Thyroid gland (tissue), 4 donors: ENCODE measurements around the gene RAE1. TPM values are rescaled to one million over a fixed set of nuclear protein-coding genes. Genes with fewer than 3 reads are reported as not detected.
"Not testable (repeated sequence)": the region's sequence is repeated elsewhere in the genome, so short reads cannot be mapped to it uniquely, and the experiment has no call there.

Source experiments
- DNase-seq, 2 donors: peaks; one replicate each; pipeline ENCODE4 v3.0.0-alpha.2; 2019
- H3K27ac ChIP-seq, 3 donors: fragments of 200-600 bp; sonication (generic); 1 replicate in 2 of 3; 2 replicates in 1 of 3; pipeline ENCODE4 v1.5.1; 2016 to 2019; ENCODE audit warnings: mild to moderate bottlenecking in 1 of 3, moderate library complexity in 1 of 3
- H3K27me3 ChIP-seq: fragments of 200-600 bp; sonication (generic); one replicate; pipeline ENCODE4 v1.5.1; 2019
- H3K36me3 ChIP-seq, 2 donors: fragments of 200-600 bp; sonication (generic); one replicate each; pipeline ENCODE4 v1.5.1; 2016 to 2019
- H3K4me1 ChIP-seq, 2 donors: fragments of 200-600 bp; sonication (generic); one replicate each; pipeline ENCODE4 v1.5.1; 2017 to 2019
- H3K4me3 ChIP-seq, 3 donors: fragments of 200-600 bp; sonication (generic); replicated peaks in 1 of 3; 1 replicate in 2 of 3; 2 replicates in 1 of 3; pipeline ENCODE4 v1.5.1; 2016; ENCODE audit warnings: mild to moderate bottlenecking in 1 of 3
- H3K9me3 ChIP-seq: fragments of 200-600 bp; sonication (generic); one replicate; pipeline ENCODE4 v1.5.1; 2017
- CTCF ChIP-seq, 6 experiments: fragments of 200-600 bp in 3 of 6; fragments of 450-650 bp in 3 of 6; sonication (generic) in 3 of 6; IDR thresholded peaks; one replicate each; pipeline ENCODE4 v1.5.1; 2016 to 2019; ENCODE audit warnings: antibody characterized with exemption in 6 of 6, mild to moderate bottlenecking in 2 of 6, inconsistent platforms in 1 of 6, moderate library complexity in 1 of 6
- POLR2A ChIP-seq, 2 donors: fragments of 450-650 bp; IDR thresholded peaks; one replicate each; pipeline ENCODE4 v1.6.1; 2017; ENCODE audit warnings: antibody characterized with exemption in 2 of 2, mild to moderate bottlenecking in 2 of 2, moderate library complexity in 1 of 2
- WGBS, 2 donors: methylation state at CpG; one replicate each; pipeline ENCODE4 v1.1.5; 2017; 5-methylcytosine and 5-hydroxymethylcytosine counted together
- intact Hi-C: fragments of 100-400 bp; cut with DNase I; formaldehyde crosslinking; loops from one replicate; pipeline ENCODE4 v1.15.1; 2023
- total RNA-seq, 4 donors: library from RNA; depleted of rRNA; stranded (reverse); fragments of >200 nt; gene quantifications; one replicate each; pipeline ENCODE4 v1.2.3, GENCODE V29; 2016

RAE1 gene
- total RNA-seq, 4 donors from 2014 or later = 17.5 to 26.4 (median 22.3) TPM

DNA sequence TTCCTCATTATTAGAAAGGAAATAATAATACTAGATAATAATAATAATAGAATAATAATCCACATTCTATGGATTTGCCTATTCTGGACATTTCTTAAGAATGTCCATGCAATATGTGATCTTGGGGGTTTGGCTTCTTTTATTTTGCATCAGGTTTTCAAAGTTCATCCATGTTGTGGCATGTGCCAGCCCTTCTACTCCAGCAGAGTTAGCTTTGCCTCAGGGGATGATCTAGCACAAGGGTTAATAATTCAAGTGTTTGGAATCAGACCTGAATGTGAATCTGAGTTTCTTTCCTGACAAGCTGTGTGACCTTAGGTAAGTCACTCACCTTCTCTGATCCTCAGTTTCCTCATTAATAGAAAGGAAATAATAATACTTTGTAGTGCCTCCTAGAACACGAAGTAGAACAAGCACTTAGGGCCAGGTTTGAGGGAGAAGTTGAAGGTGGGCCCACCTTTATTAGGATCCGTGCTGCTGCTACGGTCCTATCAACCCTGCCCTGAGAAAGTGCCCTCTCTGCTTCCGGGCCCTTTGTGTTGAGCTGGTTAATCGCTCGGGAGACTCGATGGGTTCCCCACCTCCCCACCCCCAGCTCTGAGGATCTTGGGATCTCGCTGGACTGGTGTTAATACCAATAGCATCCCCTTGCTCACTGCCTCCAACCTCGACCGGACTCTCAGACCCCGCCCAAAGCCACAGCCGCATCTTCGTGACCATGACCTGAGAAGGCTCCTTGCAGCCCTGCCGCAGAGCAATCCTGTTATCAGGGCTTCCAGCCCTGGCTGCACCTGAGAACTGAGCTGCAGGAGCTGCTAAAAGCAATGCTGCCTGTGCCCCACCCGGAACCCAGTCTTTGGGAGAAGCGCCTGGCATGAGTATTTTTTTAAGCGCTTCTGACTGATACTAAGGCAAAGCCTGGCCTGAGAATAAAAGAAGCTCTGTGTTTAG lies 67.0 kb downstream of the RAE1 start:
- intact Hi-C loops = no loop called here
- DNase-seq = no peak
- no peaks in the 10 kb centered on the region for H3K4me1 ChIP-seq
- TF ChIP-seq POLR2A (IDR thresholded peaks at IDR 0.05) (no peak), CTCF (IDR thresholded peaks at IDR 0.05) (no peak)
- H3K36me3 ChIP-seq = no peaks in the 10 kb centered on the region
- WGBS, 2 donors = 58 to 64% methylated on average over 17 of the region's 17 CpGs
- no peak overlapping the region for H3K27ac ChIP-seq
- no peaks in the 10 kb centered on the region for H3K9me3 ChIP-seq
- H3K27me3 ChIP-seq = no peaks in the 10 kb centered on the region
- no peak overlapping the region for H3K4me3 ChIP-seq

GRCh38 chr20:57419479-57419878 lies 68.4 kb downstream of the RAE1 start:
- H3K9me3 ChIP-seq, H3K36me3 ChIP-seq, DNase-seq, H3K4me1 ChIP-seq, H3K27ac ChIP-seq, H3K4me3 ChIP-seq, intact Hi-C loops, H3K27me3 ChIP-seq: not testable (repeated sequence)
- WGBS, 2 donors = 95 to 96% methylated on average over 4 of the region's 4 CpGs

GRCh38 chr20:57420571-57421252 lies 69.7 kb downstream of the RAE1 start:
- Histone ChIP-seq H3K4me1 (no peaks in the 10 kb centered on the region), H3K27me3 (no peaks in the 10 kb centered on the region), H3K36me3 (no peaks in the 10 kb centered on the region), H3K4me3 (no peak overlapping the region), H3K27ac (no peak overlapping the region), H3K9me3 (no peaks in the 10 kb centered on the region)
- DNase-seq = no peak
- TF ChIP-seq POLR2A (IDR thresholded peaks at IDR 0.05) (no peak), CTCF (IDR thresholded peaks at IDR 0.05) (no peak)
- 73 to 77% methylated on average over 17 to 19 of the region's 20 CpGs for WGBS, 2 donors
- intact Hi-C loops = no loop called here

- Histone ChIP-seq H3K9me3 (no peaks in the 10 kb centered on the region), H3K27ac (no peak overlapping the region), H3K36me3 (no peaks in the 10 kb centered on the region), H3K27me3 (no peaks in the 10 kb centered on the region), H3K4me3 (no peak overlapping the region), H3K4me1 (no peaks in the 10 kb centered on the region)
- no peak for DNase-seq
- TF ChIP-seq POLR2A (IDR thresholded peaks at IDR 0.05) (no peak), CTCF (IDR thresholded peaks at IDR 0.05) (no peak)
- intact Hi-C loops = no loop called here
- 81 to 83% methylated on average over 22 to 26 of the region's 26 CpGs for WGBS, 2 donors
These were observed 70.5 kb downstream of the RAE1 start for GRCh38 chr20:57421253-57422220.

- no peak overlapping the region for H3K27ac ChIP-seq
- H3K36me3 ChIP-seq = no peaks in the 10 kb centered on the region
- WGBS, 2 donors = 73 to 77% methylated on average over 5 to 7 of the region's 7 CpGs
- no peak for TF ChIP-seq POLR2A (IDR thresholded peaks at IDR 0.05)
- no peak for TF ChIP-seq CTCF (IDR thresholded peaks at IDR 0.05)
- no peak for DNase-seq
- intact Hi-C loops = no loop called here
- H3K27me3 ChIP-seq = no peaks in the 10 kb centered on the region
- no peaks in the 10 kb centered on the region for H3K9me3 ChIP-seq
- no peaks in the 10 kb centered on the region for H3K4me1 ChIP-seq
- no peak overlapping the region for H3K4me3 ChIP-seq
These were observed 71.2 kb downstream of the RAE1 start for GRCh38 chr20:57422254-57422653.
